ENCODE results near the gene TMEM204.

The TMEM204 gene

DNA sequence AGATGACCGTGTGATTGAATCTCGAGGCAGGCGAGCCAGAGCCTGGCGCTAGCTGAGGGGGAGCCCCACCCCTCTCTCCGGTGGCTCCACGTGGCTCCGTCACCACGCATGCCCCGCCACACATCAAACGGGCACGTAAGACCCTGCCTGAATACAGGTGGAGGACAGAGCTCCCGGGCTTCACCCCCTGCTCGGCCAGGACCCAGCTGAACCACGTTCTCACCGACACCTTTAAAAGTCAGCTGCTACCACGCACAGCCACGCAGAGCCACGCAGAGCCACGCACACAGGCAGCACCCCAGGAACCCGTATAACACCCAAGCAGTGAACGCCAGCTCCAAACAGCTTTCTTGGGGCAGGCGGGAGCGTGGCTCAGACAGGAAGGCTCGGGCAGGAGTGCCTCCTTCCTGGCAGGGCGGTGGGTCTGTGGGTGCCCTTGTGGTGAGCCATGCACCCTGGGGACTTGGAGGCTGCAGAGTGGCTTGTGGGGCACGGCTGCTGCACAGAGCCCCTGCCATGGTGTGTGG is 4.4 kb downstream of the TMEM204 start:
- DNase-seq (ENCODE audit: low read depth in 2 of 2, low spot score in 1 of 2), result no peak

DNA sequence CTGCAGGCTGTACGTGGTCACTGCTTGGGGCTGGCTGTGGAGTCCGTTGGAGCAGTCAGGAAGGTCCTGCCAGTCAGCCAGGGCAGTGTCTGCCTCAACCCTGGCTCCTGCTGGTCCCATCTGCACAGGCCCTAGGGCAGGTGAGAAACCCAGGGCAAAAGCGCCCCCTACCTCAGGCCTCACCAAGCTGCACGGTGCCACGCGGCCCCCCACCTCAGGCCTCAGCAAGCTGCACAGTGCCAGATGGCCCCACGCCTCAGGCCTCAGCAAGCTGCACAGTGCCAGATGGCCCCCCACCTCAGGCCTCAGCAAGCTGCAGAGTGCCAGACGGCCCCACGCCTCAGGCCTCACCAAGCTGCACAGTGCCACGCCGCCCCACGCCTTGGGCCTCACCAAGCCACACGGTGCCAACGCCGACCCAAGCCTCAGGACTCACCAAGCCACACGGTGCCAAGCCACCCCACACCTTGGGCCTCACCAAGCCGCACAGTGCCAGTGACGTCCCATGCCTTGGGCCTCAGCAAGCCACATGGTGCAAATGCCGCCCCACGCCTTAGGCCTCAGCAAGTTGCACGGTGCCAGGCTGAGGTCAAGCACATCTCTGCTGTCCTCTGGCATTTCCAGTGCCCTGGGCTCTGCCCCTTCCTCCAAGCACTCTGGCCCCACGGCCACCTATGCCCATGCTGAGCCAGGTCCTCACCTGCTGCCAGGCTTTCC is 5.5 kb downstream of the TMEM204 start:
- no peak for DNase-seq (ENCODE audit: low read depth in 2 of 2, low spot score in 1 of 2)

- DNase-seq (ENCODE audit: low read depth in 2 of 2, low spot score in 1 of 2), result no peak
Observed at GRCh38 chr16:1539720-1540555, 6.5 kb downstream of the TMEM204 start.

DNA sequence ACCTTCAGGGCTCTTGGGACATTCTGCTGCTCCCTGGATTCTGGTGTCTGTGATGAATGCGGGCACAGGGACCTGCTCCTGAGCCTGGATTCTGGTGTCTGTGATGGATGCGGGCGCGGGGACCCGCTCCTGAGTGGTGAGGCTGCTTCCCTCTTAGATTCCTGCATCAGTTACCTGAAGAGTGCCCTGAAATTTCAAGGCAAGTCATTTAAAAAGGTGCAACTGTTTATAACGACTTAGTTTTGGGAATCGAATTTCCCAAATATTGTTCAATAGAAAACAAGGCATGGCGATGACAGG is 7.0 kb downstream of the TMEM204 start:
- no peak for DNase-seq (ENCODE audit: low read depth in 2 of 2, low spot score in 1 of 2)

DNA sequence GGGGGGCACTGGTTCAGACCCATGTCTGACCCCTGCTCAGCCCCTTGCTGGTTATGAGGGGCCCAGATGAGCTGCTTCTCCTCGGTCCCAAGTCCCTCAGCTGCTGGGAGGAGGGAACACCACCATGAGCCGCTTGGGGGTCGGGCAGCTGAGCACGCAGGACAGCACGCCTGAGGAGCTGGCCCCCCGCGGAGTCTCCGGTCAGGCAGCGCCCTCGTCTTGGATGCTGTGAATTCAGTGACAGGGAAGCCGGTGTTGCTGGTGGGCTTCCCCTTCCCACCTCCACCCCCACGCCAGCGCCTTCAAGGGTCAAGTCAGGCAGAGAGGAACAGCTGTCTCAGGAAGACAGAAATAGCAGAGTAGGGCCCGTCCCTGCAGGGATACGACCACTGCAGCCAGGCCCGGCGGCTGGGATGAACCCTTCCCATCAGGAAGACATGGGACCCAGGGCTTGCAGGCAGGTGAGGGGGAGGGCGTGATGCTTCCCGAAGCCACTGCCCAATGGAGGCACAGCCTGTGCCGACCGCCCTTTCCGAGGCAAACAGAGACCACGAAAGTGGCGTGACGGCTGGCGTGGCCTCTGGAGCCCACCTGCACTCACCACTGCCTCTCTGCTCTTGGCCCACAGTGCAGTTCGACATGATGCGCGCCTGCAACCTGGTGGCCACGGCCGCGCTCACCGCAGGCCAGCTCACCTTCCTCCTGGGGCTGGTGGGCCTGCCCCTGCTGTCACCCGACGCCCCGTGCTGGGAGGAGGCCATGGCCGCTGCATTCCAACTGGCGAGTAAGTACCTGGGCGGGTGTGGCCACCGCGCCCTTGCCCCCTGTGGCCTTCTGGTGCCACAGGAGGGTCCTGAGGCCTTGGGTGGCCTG is 8.1 kb downstream of the TMEM204 start:
- no peak for DNase-seq (ENCODE audit: low read depth in 2 of 2, low spot score in 1 of 2)

GRCh38 chr16:1542166-1542500 is 8.7 kb downstream of the TMEM204 start:
- DNase-seq (ENCODE audit: low read depth in 2 of 2, low spot score in 1 of 2), result no peak

GRCh38 chr16:1542533-1542932 is 9.1 kb downstream of the TMEM204 start:
- DNase-seq (ENCODE audit: low read depth in 2 of 2, low spot score in 1 of 2), result no peak

DNA sequence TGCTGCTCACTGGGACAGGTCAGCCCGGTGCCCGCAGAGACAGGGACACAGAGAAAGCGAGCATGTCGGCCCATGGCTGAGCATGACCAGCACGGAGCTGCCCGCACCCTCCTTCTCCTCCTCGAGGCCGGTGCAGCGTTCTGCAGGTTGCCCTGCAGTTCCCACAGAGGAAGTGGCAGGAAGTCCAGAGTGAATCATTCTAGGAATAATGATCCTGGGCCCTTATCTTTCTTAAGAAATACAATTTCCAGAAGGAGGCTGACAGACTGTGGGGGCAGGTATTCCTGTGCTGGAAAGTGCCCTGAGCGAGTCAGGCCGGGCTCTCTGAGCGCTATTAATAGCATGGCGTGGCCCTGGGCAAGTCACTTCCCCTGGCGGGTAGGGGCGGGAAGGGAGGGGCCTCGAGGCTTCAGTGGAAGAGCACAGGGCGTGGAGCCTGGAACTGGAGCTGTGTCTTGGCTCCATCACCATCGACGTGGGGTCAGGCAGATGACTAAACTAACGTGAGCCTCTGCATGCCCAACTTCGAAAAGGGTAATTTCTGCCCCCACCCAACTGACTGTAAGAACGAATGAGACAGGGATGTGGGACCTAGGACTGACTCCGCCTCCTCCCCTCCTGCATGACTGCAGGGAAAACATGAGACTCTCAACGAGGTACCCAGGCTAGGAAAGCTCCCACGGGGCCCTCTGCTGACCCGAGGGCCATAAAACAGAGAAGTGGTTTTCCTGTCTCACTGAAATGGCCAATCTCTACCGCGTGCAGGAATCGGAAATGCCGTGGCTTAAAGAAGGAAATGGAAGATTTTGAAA is 9.8 kb downstream of the TMEM204 start:
- DNase-seq (ENCODE audit: low read depth in 2 of 2, low spot score in 1 of 2), result no peak

DNA sequence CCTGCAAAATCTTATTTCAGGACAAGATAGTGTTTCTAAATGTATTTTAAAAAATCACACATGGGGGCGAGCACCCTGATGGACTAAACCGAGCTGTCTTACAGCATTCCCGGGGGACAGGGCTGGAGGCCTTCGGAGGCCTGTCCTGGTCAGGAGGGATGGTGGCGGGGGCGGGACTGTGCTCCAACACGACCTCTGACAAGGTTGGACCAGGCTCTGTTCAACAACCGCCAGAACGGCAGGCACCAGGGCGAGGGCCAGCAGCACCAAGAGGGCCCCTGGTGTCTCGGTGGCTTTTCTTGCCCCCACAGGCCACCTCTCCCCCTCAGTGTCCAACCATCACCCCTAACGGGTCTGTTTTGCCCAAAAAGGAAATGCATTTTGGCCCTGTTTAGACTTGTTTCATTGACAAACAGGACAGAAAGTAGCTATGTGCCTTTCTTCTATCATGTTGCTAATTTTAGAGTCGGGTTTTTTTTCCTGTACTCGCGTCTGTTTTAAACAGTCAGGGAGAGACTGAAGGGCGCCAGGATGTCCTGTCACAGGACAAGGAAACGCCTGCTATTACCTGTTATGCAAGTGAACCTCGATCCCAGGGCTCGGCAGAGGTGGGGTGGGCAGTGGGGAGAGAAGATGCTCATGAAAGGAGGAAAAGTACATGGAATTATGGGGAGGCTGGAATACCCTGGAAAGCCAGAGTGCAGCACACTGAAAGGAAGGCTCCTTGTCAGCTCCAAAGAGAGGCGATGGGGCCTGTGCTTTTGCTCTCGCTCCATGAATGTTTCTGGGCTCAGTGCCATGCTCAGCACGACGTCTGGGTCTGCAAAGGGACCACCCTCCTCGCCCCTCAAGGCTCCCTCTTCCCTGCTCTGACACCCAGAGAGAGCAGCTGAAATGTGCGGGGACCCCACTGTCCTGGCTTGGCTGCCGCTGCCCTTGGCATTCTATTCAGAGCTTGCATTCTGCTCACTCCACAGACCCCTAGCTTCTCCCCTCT is 11.9 kb downstream of the TMEM204 start:
- DNase-seq (ENCODE audit: low read depth in 2 of 2, low spot score in 1 of 2), result no peak

GRCh38 chr16:1546430-1546829 is 13.0 kb downstream of the TMEM204 start:
- no peak for DNase-seq (ENCODE audit: low read depth in 2 of 2, low spot score in 1 of 2)

DNA sequence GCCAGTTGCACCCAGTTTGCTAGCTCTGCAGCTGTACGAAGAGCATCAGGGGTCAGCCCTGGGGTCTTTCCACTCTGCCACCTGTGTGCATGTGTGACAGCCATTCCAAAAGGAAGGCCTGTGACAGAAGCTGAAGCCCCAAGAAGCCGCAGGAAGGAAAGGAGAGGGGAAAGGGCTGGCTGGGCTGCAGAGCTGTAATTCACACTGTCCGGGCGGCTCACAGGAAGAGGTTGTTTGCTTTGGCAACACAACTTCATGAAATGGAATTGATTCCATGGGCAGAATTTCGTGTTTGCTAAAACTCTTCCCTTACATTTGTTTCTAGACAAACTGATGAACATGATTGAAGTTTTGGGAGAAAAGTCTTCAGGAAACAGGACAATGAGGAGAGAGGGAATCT is 14.8 kb downstream of the TMEM204 start:
- no peak for DNase-seq (ENCODE audit: low read depth in 2 of 2, low spot score in 1 of 2)

GRCh38 chr16:1548727-1549126 is 15.3 kb downstream of the TMEM204 start:
- DNase-seq (ENCODE audit: low read depth in 2 of 2, low spot score in 1 of 2), result no peak

- no peak for DNase-seq (ENCODE audit: low read depth in 2 of 2, low spot score in 1 of 2)
Observed at GRCh38 chr16:1550069-1550468, 16.6 kb downstream of the TMEM204 start.

DNA sequence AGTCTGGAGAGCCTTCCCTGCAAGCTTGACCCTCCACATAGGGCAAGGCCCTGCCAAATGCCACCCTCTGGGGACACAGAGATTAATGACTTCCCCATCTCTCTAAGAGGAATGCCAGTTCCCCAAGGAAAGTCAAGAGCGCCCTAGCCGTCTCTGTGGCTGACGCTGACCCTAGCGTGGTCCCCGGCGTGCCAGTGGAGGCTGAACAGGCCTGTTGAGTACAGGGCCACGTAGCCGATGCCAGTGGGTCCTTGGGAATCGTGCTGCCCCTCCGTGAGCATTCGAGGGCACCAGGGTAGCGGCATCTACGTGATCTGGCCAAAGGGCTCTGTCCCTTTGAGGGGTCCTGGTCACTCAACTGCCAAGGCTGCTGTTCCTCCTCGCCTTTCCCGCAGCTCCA is 17.2 kb downstream of the TMEM204 start:
- DNase-seq (ENCODE audit: low read depth in 2 of 2, low spot score in 1 of 2), result no peak

GRCh38 chr16:1551166-1551565 is 17.7 kb downstream of the TMEM204 start:
- no peak for DNase-seq (ENCODE audit: low read depth in 2 of 2, low spot score in 1 of 2)

GRCh38 chr16:1552129-1552528 is 18.7 kb downstream of the TMEM204 start:
- DNase-seq (ENCODE audit: low read depth in 2 of 2, low spot score in 1 of 2), result no peak

GRCh38 chr16:1553946-1554825 is 20.7 kb downstream of the TMEM204 start:
- DNase-seq (ENCODE audit: low read depth in 2 of 2, low spot score in 1 of 2), result no peak

GRCh38 chr16:1554826-1555445 is 21.5 kb downstream of the TMEM204 start:
- no peak for DNase-seq (ENCODE audit: low read depth in 2 of 2, low spot score in 1 of 2)

Measured in stimulated activated CD8-positive, alpha-beta memory T cell treated with anti-CD3 and anti-CD28 coated beads, Interleukin-4, amount 100 ng/mL, for 1 hour (primary cell).